Effector memory CD4-positive, alpha-beta T cell (primary cell): ENCODE results near the gene IL17C.

Source experiments
- DNase-seq, 3 donors: peaks; one replicate each; pipeline ENCODE4 v3.0.0-alpha.2; 2020
- H3K27ac ChIP-seq: 2 replicates; pipeline ENCODE4 v1.7.0; 2013; ENCODE audit warnings: mild to moderate bottlenecking, low read length, moderate library complexity; ENCODE audit not compliant: insufficient read depth, poor library complexity, severe bottlenecking
- H3K27me3 ChIP-seq: replicated peaks from 2 replicates; pipeline ENCODE4 v1.7.0; 2013; ENCODE audit warnings: mild to moderate bottlenecking, low read length; ENCODE audit not compliant: insufficient read depth, control insufficient read depth, poor library complexity, severe bottlenecking
- H3K36me3 ChIP-seq: 2 replicates; pipeline ENCODE4 v1.7.0; 2013; ENCODE audit warnings: mild to moderate bottlenecking, low read length, moderate library complexity; ENCODE audit not compliant: control insufficient read depth, insufficient read depth
- H3K4me1 ChIP-seq: 2 replicates; pipeline ENCODE4 v1.7.0; 2013; ENCODE audit warnings: low read length, mild to moderate bottlenecking; ENCODE audit not compliant: control insufficient read depth, insufficient read depth, poor library complexity, severe bottlenecking
- H3K4me3 ChIP-seq: 2 replicates; pipeline ENCODE4 v1.7.0; 2013; ENCODE audit warnings: low read length, low read depth, mild to moderate bottlenecking; ENCODE audit not compliant: insufficient read depth, poor library complexity, severe bottlenecking
- H3K9me3 ChIP-seq: 2 replicates; pipeline ENCODE4 v1.7.0; 2013; ENCODE audit warnings: mild to moderate bottlenecking, low read length, moderate library complexity; ENCODE audit not compliant: control insufficient read depth

Gene IL17C

GRCh38 chr16:88627531-88628411 is 10.6 kb upstream of the IL17C start:
- H3K4me3 ChIP-seq: no peak overlapping the region
- no peaks in the 10 kb centered on the region for H3K27me3 ChIP-seq
- no peaks in the 10 kb centered on the region for H3K9me3 ChIP-seq
- no peaks in the 10 kb centered on the region for H3K4me1 ChIP-seq
- no peak for DNase-seq
- H3K36me3 ChIP-seq: peaks cover 72% of the 10 kb centered on the region
- H3K27ac ChIP-seq: no peak overlapping the region

DNA sequence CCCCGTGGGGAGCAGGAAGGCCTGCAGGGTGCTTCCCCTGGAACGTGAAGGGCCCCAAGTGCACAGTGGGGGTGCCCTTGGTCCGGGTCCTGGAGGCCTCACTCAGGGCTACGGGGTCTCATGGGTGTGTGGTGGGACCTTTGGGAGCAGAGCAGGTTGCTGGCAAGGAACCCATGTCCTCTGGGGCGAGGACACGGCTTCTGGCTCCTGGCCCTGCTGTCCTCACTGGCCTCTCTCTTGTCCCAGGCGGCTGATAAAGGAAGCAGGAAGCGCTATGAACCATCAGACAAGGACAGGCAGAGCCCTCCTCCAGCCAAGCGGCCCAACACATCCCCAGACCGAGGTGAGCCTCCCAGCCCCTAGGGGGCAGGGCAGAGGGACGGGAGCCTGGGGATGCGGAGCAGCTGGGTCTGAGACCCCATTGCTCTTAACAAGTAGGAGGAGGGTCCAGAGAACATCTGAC is 9.8 kb upstream of the IL17C start:
- peaks cover 4% of the 10 kb centered on the region for H3K4me1 ChIP-seq
- no peak overlapping the region for H3K4me3 ChIP-seq
- H3K9me3 ChIP-seq: no peaks in the 10 kb centered on the region
- DNase-seq: no peak
- no peaks in the 10 kb centered on the region for H3K27me3 ChIP-seq
- no peak overlapping the region for H3K27ac ChIP-seq
- peaks cover 64% of the 10 kb centered on the region for H3K36me3 ChIP-seq

DNA sequence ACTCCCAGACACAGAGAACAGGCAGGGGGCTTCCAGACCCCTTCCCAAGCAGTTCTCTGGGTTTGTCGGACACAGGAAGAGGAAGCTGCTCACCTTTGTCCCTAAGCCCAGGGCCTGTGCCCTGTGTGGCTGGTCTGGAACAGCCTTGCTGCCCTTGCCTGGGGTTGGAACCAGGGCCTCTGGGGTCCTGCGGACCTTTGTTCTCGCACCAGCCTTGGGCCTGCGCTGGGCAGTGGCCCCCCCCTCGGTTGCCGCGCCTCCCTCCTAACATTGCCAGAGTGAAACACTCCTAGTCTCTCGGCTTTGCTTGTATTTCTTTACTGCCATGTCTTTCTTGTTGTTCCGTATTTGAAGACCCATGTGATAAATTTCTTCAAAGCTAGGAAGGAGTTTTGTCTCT is 8.5 kb upstream of the IL17C start:
- H3K27me3 ChIP-seq: no peaks in the 10 kb centered on the region
- H3K36me3 ChIP-seq: peaks cover 51% of the 10 kb centered on the region
- no peaks in the 10 kb centered on the region for H3K9me3 ChIP-seq
- DNase-seq: no peak
- H3K27ac ChIP-seq: no peak overlapping the region
- no peak overlapping the region for H3K4me3 ChIP-seq
- H3K4me1 ChIP-seq: peaks cover 15% of the 10 kb centered on the region

GRCh38 chr16:88630433-88630832 is 7.9 kb upstream of the IL17C start:
- H3K27me3 ChIP-seq: no peaks in the 10 kb centered on the region
- H3K27ac ChIP-seq: no peak overlapping the region
- no peaks in the 10 kb centered on the region for H3K9me3 ChIP-seq
- peaks cover 20% of the 10 kb centered on the region for H3K4me1 ChIP-seq
- no peak overlapping the region for H3K4me3 ChIP-seq
- no peak for DNase-seq
- H3K36me3 ChIP-seq: peaks cover 45% of the 10 kb centered on the region

DNA sequence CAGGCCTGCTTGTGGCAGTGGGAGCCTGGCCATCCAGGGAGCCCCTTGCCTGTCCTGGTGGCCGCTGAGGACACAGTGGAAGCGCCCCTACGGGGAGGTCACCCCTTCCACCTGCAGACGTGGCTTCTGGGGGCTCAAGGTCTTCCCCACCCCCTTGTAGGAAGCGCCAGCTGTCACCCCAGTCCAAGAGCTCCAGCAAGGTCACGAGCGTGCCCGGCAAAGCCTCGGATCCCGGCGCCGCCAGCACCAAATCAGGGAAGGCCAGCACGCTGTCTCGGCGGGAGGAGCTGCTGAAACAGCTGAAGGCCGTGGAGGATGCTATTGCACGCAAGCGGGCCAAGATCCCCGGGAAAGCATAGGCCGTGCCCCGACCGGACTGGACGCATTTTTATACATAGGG is 7.4 kb upstream of the IL17C start:
- no peak overlapping the region for H3K27ac ChIP-seq
- peaks cover 44% of the 10 kb centered on the region for H3K36me3 ChIP-seq
- H3K4me3 ChIP-seq: no peak overlapping the region
- no peak for DNase-seq
- H3K4me1 ChIP-seq: peaks cover 20% of the 10 kb centered on the region
- H3K27me3 ChIP-seq: no peaks in the 10 kb centered on the region
- H3K9me3 ChIP-seq: no peaks in the 10 kb centered on the region

- H3K4me3 ChIP-seq: no peak overlapping the region
- H3K4me1 ChIP-seq: peaks cover 20% of the 10 kb centered on the region
- H3K27me3 ChIP-seq: no peaks in the 10 kb centered on the region
- no peak overlapping the region for H3K27ac ChIP-seq
- H3K9me3 ChIP-seq: no peaks in the 10 kb centered on the region
- H3K36me3 ChIP-seq: peaks cover 44% of the 10 kb centered on the region
- no peak for DNase-seq
These were observed 7.0 kb upstream of the IL17C start for GRCh38 chr16:88631384-88631783.

DNA sequence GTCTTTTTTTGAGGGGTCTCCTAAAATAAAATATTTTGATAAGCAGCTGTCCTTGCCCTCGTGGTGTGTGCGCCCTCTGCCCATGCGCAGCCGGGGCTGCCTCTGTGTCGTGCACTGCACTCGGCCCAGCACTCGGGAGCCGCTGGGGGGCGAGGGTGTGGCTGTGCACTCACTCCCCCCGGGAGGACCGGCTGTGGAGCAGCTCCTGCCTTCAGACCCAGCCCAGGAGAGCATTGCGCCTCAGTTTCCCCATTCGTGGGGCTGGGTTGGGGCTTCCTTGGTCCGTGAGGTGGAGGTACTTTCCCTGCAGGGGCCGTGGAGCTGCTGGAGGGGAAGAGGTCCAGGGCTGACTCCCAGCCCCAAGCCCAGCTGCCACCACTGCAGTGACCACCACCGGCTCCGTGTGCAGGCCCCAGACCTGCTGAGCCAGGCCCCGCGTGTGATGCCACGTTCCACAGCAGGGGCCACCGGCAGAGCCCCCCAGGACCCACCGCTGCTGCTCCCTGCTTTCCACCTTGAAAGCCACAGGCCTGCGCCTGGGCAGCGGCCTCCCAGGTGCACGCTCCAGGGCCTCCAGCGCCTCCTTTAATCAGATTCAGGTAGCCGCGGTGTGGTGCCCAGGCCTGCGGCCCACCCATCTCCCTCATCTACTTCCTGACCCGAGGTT is 6.3 kb upstream of the IL17C start:
- Histone ChIP-seq H3K4me3 (no peak overlapping the region), H3K9me3 (no peaks in the 10 kb centered on the region), H3K27ac (no peak overlapping the region), H3K36me3 (peaks cover 39% of the 10 kb centered on the region), H3K4me1 (peaks cover 20% of the 10 kb centered on the region), H3K27me3 (no peaks in the 10 kb centered on the region)
- no peak for DNase-seq

GRCh38 chr16:88632587-88632930 is 5.8 kb upstream of the IL17C start:
- peaks cover 34% of the 10 kb centered on the region for H3K36me3 ChIP-seq
- H3K4me3 ChIP-seq: no peak overlapping the region
- H3K27ac ChIP-seq: no peak overlapping the region
- H3K27me3 ChIP-seq: no peaks in the 10 kb centered on the region
- H3K4me1 ChIP-seq: peaks cover 20% of the 10 kb centered on the region
- DNase-seq: no peak
- H3K9me3 ChIP-seq: no peaks in the 10 kb centered on the region

DNA sequence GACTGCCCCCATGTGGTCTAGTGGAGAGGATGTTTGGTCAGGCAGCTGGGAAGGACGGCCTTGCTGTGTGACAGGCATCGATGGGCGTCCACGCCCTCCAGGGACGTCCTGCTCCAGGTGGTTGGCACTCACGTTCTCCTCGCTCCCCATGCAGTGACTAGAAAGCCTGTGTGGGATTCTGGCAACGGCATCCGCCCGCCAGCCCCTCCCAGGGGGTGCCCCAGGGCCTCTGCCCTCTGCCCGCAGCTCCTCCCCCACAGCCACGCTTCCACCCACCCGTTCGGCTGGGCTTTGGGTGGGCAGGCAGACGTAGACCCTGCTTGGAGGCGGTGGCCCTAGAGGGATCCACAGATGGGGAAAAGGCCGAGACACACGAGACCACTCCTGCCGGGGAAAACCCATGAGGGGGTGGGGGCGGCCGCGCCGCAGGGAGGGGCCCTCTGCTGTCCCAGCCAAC is 4.7 kb upstream of the IL17C start:
- peaks cover 28% of the 10 kb centered on the region for H3K4me1 ChIP-seq
- H3K36me3 ChIP-seq: peaks cover 26% of the 10 kb centered on the region
- peak; percentile 46 to 60 (median 53) for DNase-seq
- no peaks in the 10 kb centered on the region for H3K27me3 ChIP-seq
- H3K27ac ChIP-seq: peak overlapping the region; percentile 49
- H3K4me3 ChIP-seq: peak overlapping the region; percentile 73
- H3K9me3 ChIP-seq: no peaks in the 10 kb centered on the region
